H1 (cell line): ENCODE data around the gene CYP27B1. TPM values are rescaled to one million over a fixed set of nuclear protein-coding genes. Genes with fewer than 3 reads are reported as not detected.

Source experiments
- CTCF ChIA-PET: fragments of 300-600 bp; sonication (Branson Sonifier 250); formaldehyde crosslinking; loops from one replicate; lab custom pipeline; 2021; ENCODE audit not compliant: partially characterized antibody; lab: Charles Lee
- POLR2A ChIA-PET: fragments of 300-600 bp; sonication (Branson Sonifier 250); formaldehyde crosslinking; loops from one replicate; lab custom pipeline; 2021; ENCODE audit warnings: inconsistent platforms; ENCODE audit not compliant: partially characterized antibody; lab: Charles Lee
- DNase-seq, 2 experiments: peaks; one replicate each; pipeline versions ENCODE4 v3.0.0 to v3.0.0-alpha.2; 2010 to 2022; ENCODE audit warnings: low spot score in 2 of 2, low read depth in 1 of 2, mixed read lengths in 1 of 2
- FAIRE-seq: peaks from 2 replicates; lab custom pipeline; 2011; peaks lifted over from hg19 to GRCh38; lab: Jason Lieb, UNC
- H2AFZ ChIP-seq: 2 replicates; pipeline ENCODE4 v1.8.1; 2012; ENCODE audit warnings: low read length, inconsistent platforms
- H2AK5ac ChIP-seq: 2 replicates; pipeline ENCODE4 v1.6.1; 2013; ENCODE audit warnings: low read depth, low read length
- H2BK120ac ChIP-seq: replicated peaks from 2 replicates; pipeline ENCODE3; 2013; ENCODE audit warnings: low read depth, low read length, inconsistent platforms
- H2BK12ac ChIP-seq: 2 replicates; pipeline ENCODE4 v1.6.1; 2013; ENCODE audit warnings: low read depth, low read length
- H2BK15ac ChIP-seq: 2 replicates; pipeline ENCODE4 v1.6.1; 2013; ENCODE audit warnings: low read length
- H2BK20ac ChIP-seq: 2 replicates; pipeline ENCODE4 v1.6.1; 2013; ENCODE audit warnings: low read length
- H2BK5ac ChIP-seq: 2 replicates; pipeline ENCODE4 v1.6.1; 2013; ENCODE audit warnings: low read depth, low read length
- H3K14ac ChIP-seq: 2 replicates; pipeline ENCODE4 v1.6.1; 2013; ENCODE audit warnings: inconsistent platforms; ENCODE audit not compliant: insufficient read length
- H3K18ac ChIP-seq: 2 replicates; pipeline ENCODE4 v1.6.1; 2013; ENCODE audit warnings: low read length; ENCODE audit errors: extremely low read depth
- H3K23ac ChIP-seq: 2 replicates; pipeline ENCODE4 v1.6.1; 2013; ENCODE audit warnings: inconsistent platforms; ENCODE audit not compliant: insufficient read length
- H3K23me2 ChIP-seq: 2 replicates; pipeline ENCODE4 v1.6.1; 2013; ENCODE audit warnings: low read depth, low read length
- H3K27ac ChIP-seq: 2 replicates; pipeline ENCODE4 v1.6.1; 2011; ENCODE audit warnings: low read depth, low read length, inconsistent platforms
- H3K27me3 ChIP-seq, 4 experiments: replicated peaks in 1 of 4; 1 replicate in 1 of 4; 2 replicates in 3 of 4; pipeline versions ENCODE4 v1.6.1 to v1.8.1; 2011 to 2013; ENCODE audit warnings: low read length in 3 of 4, mild to moderate bottlenecking in 3 of 4, inconsistent platforms in 2 of 4, mixed read lengths in 2 of 4, moderate library complexity in 1 of 4; ENCODE audit not compliant: control insufficient read depth in 3 of 4, insufficient read depth in 3 of 4; ENCODE audit errors: extremely low read depth in 1 of 4
- H3K36me3 ChIP-seq, 4 experiments: 2 replicates each; pipeline versions ENCODE4 v1.6.1 to v1.8.1; 2011 to 2013; ENCODE audit warnings: mild to moderate bottlenecking in 4 of 4, low read length in 3 of 4, moderate library complexity in 2 of 4, control low read depth in 1 of 4, inconsistent platforms in 1 of 4; ENCODE audit not compliant: insufficient read depth in 4 of 4, control insufficient read depth in 2 of 4
- H3K4ac ChIP-seq: replicated peaks from 2 replicates; pipeline ENCODE3; 2013; ENCODE audit warnings: low read length, low read depth, mixed read lengths, inconsistent platforms; ENCODE audit not compliant: insufficient read length
- H3K4me1 ChIP-seq, 4 experiments: replicated peaks in 1 of 4; 1 replicate in 1 of 4; 2 replicates in 3 of 4; pipeline versions ENCODE4 v1.6.1 to v1.8.1; 2011 to 2013; ENCODE audit warnings: low read length in 3 of 4, inconsistent platforms in 2 of 4, mixed read lengths in 1 of 4; ENCODE audit not compliant: insufficient read depth in 4 of 4, control insufficient read depth in 3 of 4
- H3K4me2 ChIP-seq, 2 experiments: 2 replicates each; pipeline versions ENCODE4 v1.6.1 to v1.8.1; 2011 to 2013; ENCODE audit warnings: low read depth in 2 of 2, low read length in 2 of 2, control low read depth in 1 of 2, inconsistent platforms in 1 of 2, mild to moderate bottlenecking in 1 of 2; ENCODE audit not compliant: insufficient read depth in 1 of 2
- H3K4me3 ChIP-seq, 4 experiments: fragments of 200-600, 300-600 bp in 1 of 4; sonication (generic), shearing (Covaris generic), sonication (Bioruptor Twin) in 1 of 4; 2 replicates each; pipeline versions ENCODE4 v1.5.1 to v1.8.1; 2011 to 2016; ENCODE audit warnings: low read length in 4 of 4, low read depth in 3 of 4, control low read depth in 2 of 4, inconsistent platforms in 2 of 4, mild to moderate bottlenecking in 2 of 4, mixed read lengths in 1 of 4, moderate library complexity in 1 of 4; ENCODE audit not compliant: insufficient read depth in 2 of 4; ENCODE audit errors: extremely low read depth in 1 of 4
- H3K56ac ChIP-seq: replicated peaks from 2 replicates; pipeline ENCODE3; 2013; ENCODE audit warnings: low read depth, mild to moderate bottlenecking, mixed read lengths, low read length, inconsistent platforms; ENCODE audit not compliant: insufficient read length
- H3K79me1 ChIP-seq: 2 replicates; pipeline ENCODE4 v1.6.1; 2013; ENCODE audit warnings: low read depth, low read length, control low read depth
- H3K79me2 ChIP-seq, 2 experiments: 2 replicates each; pipeline versions ENCODE4 v1.6.1 to v1.8.1; 2012 to 2013; ENCODE audit warnings: low read length in 2 of 2, mild to moderate bottlenecking in 2 of 2, inconsistent platforms in 1 of 2; ENCODE audit not compliant: insufficient read depth in 2 of 2, control insufficient read depth in 1 of 2
- H3K9ac ChIP-seq, 4 experiments: replicated peaks in 1 of 4; 1 replicate in 1 of 4; 2 replicates in 3 of 4; pipeline versions ENCODE4 v1.6.1 to v1.8.1; 2011 to 2013; ENCODE audit warnings: low read depth in 3 of 4, low read length in 3 of 4, control low read depth in 2 of 4, mild to moderate bottlenecking in 2 of 4, moderate library complexity in 2 of 4, inconsistent platforms in 1 of 4; ENCODE audit errors: extremely low read depth in 1 of 4
- H3K9me3 ChIP-seq, 2 experiments: 2 replicates each; pipeline versions ENCODE4 v1.6.1 to v1.8.1; 2012 to 2013; ENCODE audit warnings: mild to moderate bottlenecking in 2 of 2, moderate library complexity in 2 of 2, control low read depth in 1 of 2, inconsistent platforms in 1 of 2, low read depth in 1 of 2, low read length in 1 of 2, mixed read lengths in 1 of 2; ENCODE audit not compliant: insufficient read depth in 2 of 2
- H4K20me1 ChIP-seq, 2 experiments: replicated peaks in 1 of 2; 2 replicates each; pipeline versions ENCODE3 to v1.8.1; 2011 to 2013; ENCODE audit warnings: inconsistent platforms in 2 of 2, low read length in 2 of 2, mild to moderate bottlenecking in 1 of 2; ENCODE audit not compliant: insufficient read depth in 2 of 2, control insufficient read depth in 1 of 2
- H4K5ac ChIP-seq: 2 replicates; pipeline ENCODE4 v1.6.1; 2013; ENCODE audit warnings: low read length, low read depth, mixed read lengths, inconsistent platforms; ENCODE audit not compliant: insufficient read length
- H4K8ac ChIP-seq: 2 replicates; pipeline ENCODE4 v1.8.0; 2013; ENCODE audit warnings: mild to moderate bottlenecking, moderate library complexity, low read length, inconsistent platforms; ENCODE audit not compliant: insufficient read depth; ENCODE audit errors: extremely low read depth
- H4K91ac ChIP-seq: replicated peaks from 2 replicates; pipeline ENCODE3; 2013; ENCODE audit warnings: low read length, mixed read lengths, inconsistent platforms; ENCODE audit not compliant: insufficient read length
- BCL11A ChIP-seq, 2 experiments: IDR thresholded peaks; one replicate each; pipeline ENCODE4 v1.6.1; 2011; ENCODE audit warnings: low read depth in 2 of 2, low read length in 2 of 2, mild to moderate bottlenecking in 2 of 2
- BRCA1 ChIP-seq: IDR thresholded peaks from 2 replicates; pipeline ENCODE4 v1.6.1; 2012; ENCODE audit warnings: low read depth, low read length, improper control_type of control experiment
- CTCF ChIP-seq, 3 experiments: IDR thresholded peaks; 1 replicate in 2 of 3; 2 replicates in 1 of 3; pipeline versions ENCODE4 v1.5.1 to v1.6.1; 2011; ENCODE audit warnings: low read length in 3 of 3, mild to moderate bottlenecking in 3 of 3, inconsistent platforms in 2 of 3, low read depth in 1 of 3, moderate library complexity in 1 of 3; ENCODE audit not compliant: insufficient read depth in 1 of 3; ENCODE audit errors: control extremely low read depth in 1 of 3
- POU5F1 ChIP-seq: IDR thresholded peaks from 2 replicates; pipeline ENCODE4 v1.6.1; 2011; ENCODE audit warnings: low read depth, mild to moderate bottlenecking, low read length, moderate library complexity
- RAD21 ChIP-seq, 2 experiments: IDR thresholded peaks in 1 of 2; conservative IDR thresholded peaks in 1 of 2; 2 replicates each; pipeline ENCODE4 v1.6.1; 2011; ENCODE audit warnings: low read depth in 2 of 2, low read length in 2 of 2, improper control_type of control experiment in 1 of 2, inconsistent platforms in 1 of 2, mild to moderate bottlenecking in 1 of 2, moderate library complexity in 1 of 2
- RNF2 ChIP-seq: fragments of 200-900, 300-1000 bp; sonication (generic); IDR thresholded peaks from 2 replicates; pipeline ENCODE4 v1.7.1; 2016; ENCODE audit warnings: borderline replicate concordance, low read depth, mild to moderate bottlenecking, antibody characterized with exemption, low read length; ENCODE audit not compliant: poor library complexity, severe bottlenecking; ENCODE audit errors: missing control alignments
- TAF1 ChIP-seq: IDR thresholded peaks from 2 replicates; pipeline ENCODE4 v1.6.1; 2011; ENCODE audit warnings: mild to moderate bottlenecking, low read depth, low read length
- WGBS, 2 experiments: shearing (Covaris generic) in 1 of 2; methylation state at CpG; one replicate each; pipeline versions ENCODE4 v1.1.6 to v1.1.7; 2013 to 2015; ENCODE audit warnings: low lambda C conversion rate in 2 of 2, mixed read lengths in 2 of 2, inconsistent platforms in 1 of 2, low coverage in 1 of 2, missing lambda C conversion rate in 1 of 2; ENCODE audit not compliant: insufficient replicate concordance in 2 of 2, insufficient coverage in 1 of 2, insufficient read length in 1 of 2; ENCODE audit errors: extremely low coverage in 1 of 2, missing lambda C conversion rate in 1 of 2; 5-methylcytosine and 5-hydroxymethylcytosine counted together
- polyA plus RNA-seq, 7 experiments: library from polyadenylated mRNA; depleted of rRNA in 3 of 7; stranded (reverse) in 5 of 7; unstranded in 2 of 7; fragments of >200 nt in 5 of 7; fragments of 200-250 nt in 2 of 7; gene quantifications; 1 replicate in 5 of 7; 2 replicates in 1 of 7; 4 replicates in 1 of 7; pipeline versions ENCODE4 v1.2.1 to v1.2.3, GENCODE V29; 2011 to 2013; ENCODE audit warnings: missing spikeins in 2 of 7, mixed read lengths in 2 of 7
- total RNA-seq: library from RNA; stranded (reverse); fragmentation: NEBNext Ultra II Directional; extraction: Animal tissue kit (Norgen Biotek cat#: 25700); gene quantifications from 2 replicates; pipeline ENCODE4 v1.2.1, GENCODE V29; 2021
- TF ChIP-seq, protein P1 (sequence below): IDR thresholded peaks from 2 replicates; pipeline ENCODE4 v1.6.1; 2011; ENCODE audit warnings: low read depth, mild to moderate bottlenecking, low read length; ENCODE audit not compliant: insufficient read depth
- TF ChIP-seq, protein P2 (sequence below): IDR thresholded peaks from 2 replicates; pipeline ENCODE4 v1.6.1; 2012; ENCODE audit warnings: inconsistent platforms

CYP27B1 gene
- total and polyA plus RNA-seq, 2 of the 8 experiments (the other 6 are each of a cell fraction or from before 2014, with no cell fraction given): 2.9 to 3.3 TPM

DNA sequence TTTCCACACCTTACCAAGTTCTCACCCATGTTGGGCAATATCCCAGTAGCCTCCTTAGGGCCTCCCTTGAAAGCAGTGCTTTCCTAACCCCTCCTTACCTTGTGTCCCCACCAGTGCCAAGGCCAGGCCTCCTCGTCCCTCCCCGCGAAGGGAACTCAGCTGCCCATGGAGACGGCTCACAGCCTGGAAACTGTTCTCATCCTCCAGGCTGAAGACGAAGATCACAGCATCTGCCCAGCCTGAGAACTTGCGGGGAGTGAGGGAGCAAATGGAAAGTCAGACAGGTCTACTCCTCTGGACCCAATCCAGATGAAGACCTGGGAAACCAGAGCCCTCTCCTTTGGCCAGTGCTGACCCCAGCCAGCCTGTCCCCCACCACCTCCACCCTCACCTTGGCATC is 33.0 kb downstream of the CYP27B1 start:
- DNase-seq (no peak), FAIRE-seq (no peak)
- WGBS, 2 experiments: 86% methylated on average over 6 of the region's 6 CpGs; no CpG with 5 or more reads in 1 of the 2 experiments
- no peak overlapping the region for H2BK120ac ChIP-seq
- H2BK5ac ChIP-seq: no peak overlapping the region
- no peak overlapping the region for H2BK12ac ChIP-seq
- no peak overlapping the region; the same call in 1 of the 2 replicates for H4K8ac ChIP-seq
- no peak overlapping the region for H3K14ac ChIP-seq
- H3K79me1 ChIP-seq: no peaks in the 10 kb centered on the region
- no peak overlapping the region for H3K27ac ChIP-seq
- peaks cover 36 to 96% (median 82%) of the 10 kb centered on the region in 4 experiments for H3K27me3 ChIP-seq
- CTCF ChIA-PET: interaction anchor here (0.9 to 11.2 kb wide), 8 partner anchors 8 to 158 kb away, joined by 3 to 149 read pairs (median 8); no protein-coding TSS in a partner anchor
- H3K79me2 ChIP-seq: no peaks in the 10 kb centered on the region
- H2BK15ac ChIP-seq: no peak overlapping the region
- no peak overlapping the region for H2AFZ ChIP-seq
- H4K5ac ChIP-seq: no peak overlapping the region
- no peak overlapping the region for H3K23ac ChIP-seq
- peaks cover 0 to 6% (median 0%) of the 10 kb centered on the region in 4 experiments; a peak in 1 of 8 replicates for H3K36me3 ChIP-seq
- peaks cover 6 to 20% (median 10%) of the 10 kb centered on the region in 4 experiments; a peak in 6 of 7 replicates for H3K4me1 ChIP-seq
- H3K9ac ChIP-seq: no peak overlapping the region
- POLR2A ChIA-PET: interaction anchor here (1.4 to 3.4 kb wide), 3 partner anchors 11 to 114 kb away, joined by 4 to 10 read pairs (median 4); partner anchors contain the start of gene TSPAN31
- H3K9me3 ChIP-seq: no peaks in the 10 kb centered on the region; a peak in 1 of 4 replicates
- H3K23me2 ChIP-seq: peaks cover 2% of the 10 kb centered on the region; the same call in 1 of the 2 replicates
- no peak overlapping the region for H3K4ac ChIP-seq
- no peak overlapping the region for H3K56ac ChIP-seq
- H2AK5ac ChIP-seq: no peak overlapping the region
- peaks cover 0 to 17% of the 10 kb centered on the region in 2 experiments for H4K20me1 ChIP-seq
- H4K91ac ChIP-seq: no peak overlapping the region
- H3K4me2 ChIP-seq: no peak overlapping the region
- H3K4me3 ChIP-seq: no peak overlapping the region
- no peak overlapping the region for H2BK20ac ChIP-seq
- no peak overlapping the region for H3K18ac ChIP-seq
- no peak for TF ChIP-seq BRCA1
- TF ChIP-seq, protein P1, sequence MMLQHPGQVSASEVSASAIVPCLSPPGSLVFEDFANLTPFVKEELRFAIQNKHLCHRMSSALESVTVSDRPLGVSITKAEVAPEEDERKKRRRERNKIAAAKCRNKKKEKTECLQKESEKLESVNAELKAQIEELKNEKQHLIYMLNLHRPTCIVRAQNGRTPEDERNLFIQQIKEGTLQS: no peak
- TF ChIP-seq RNF2: no peak
- TF ChIP-seq POU5F1: no peak
- no peak for TF ChIP-seq CTCF (IDR thresholded peaks at IDR 0.05; ENCODE audit: control extremely low read depth in 1 of 3, insufficient read depth in 1 of 3, low read depth in 1 of 3, low read length in 3 of 3)
- no peak for TF ChIP-seq BCL11A (IDR thresholded peaks at IDR 0.05; ENCODE audit: low read depth in 2 of 2, low read length in 2 of 2)
- TF ChIP-seq, protein P2, sequence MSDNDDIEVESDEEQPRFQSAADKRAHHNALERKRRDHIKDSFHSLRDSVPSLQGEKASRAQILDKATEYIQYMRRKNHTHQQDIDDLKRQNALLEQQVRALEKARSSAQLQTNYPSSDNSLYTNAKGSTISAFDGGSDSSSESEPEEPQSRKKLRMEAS: no peak
- no peak for TF ChIP-seq RAD21 (IDR thresholded peaks at IDR 0.05 in 1 of 2, conservative IDR thresholded peaks at IDR 0.05 in 1 of 2; ENCODE audit: low read depth in 2 of 2, low read length in 2 of 2)
- TF ChIP-seq TAF1: no peak
